ENCODE results near the gene ZNF688.

GRCh38 chr16:30541502-30542329 is 29.8 kb downstream of the ZNF688 start:
- no peak for TF ChIP-seq CTCF (IDR thresholded peaks at IDR 0.05)
- no peak for TF ChIP-seq POLR2A (IDR thresholded peaks at IDR 0.05)
